GM18870 (cell line): ENCODE results near the gene GLYATL2.

Experiments used
- ATAC-seq: cut with Tn5 transposase; IDR thresholded peaks from one replicate; pipeline ENCODE4 v1.9.1; 2021; ENCODE audit warnings: moderate library complexity; ENCODE audit not compliant: unreplicated experiment

Gene GLYATL2

GRCh38 chr11:58801974-58802545, 42.4 kb downstream of the GLYATL2 start:
- no peak for ATAC-seq

- no peak for ATAC-seq
Observed at GRCh38 chr11:58801302-58801701, 43.2 kb downstream of the GLYATL2 start.

GRCh38 chr11:58796333-58796732, 48.2 kb downstream of the GLYATL2 start:
- ATAC-seq = no peak

GRCh38 chr11:58788355-58789023, 56.0 kb downstream of the GLYATL2 start:
- peak; percentile 87 for ATAC-seq

GRCh38 chr11:58787903-58788302, 56.6 kb downstream of the GLYATL2 start:
- ATAC-seq = no peak

- ATAC-seq = no peak
Observed at GRCh38 chr11:58786693-58787092, 57.8 kb downstream of the GLYATL2 start.

GRCh38 chr11:58784995-58785394, 59.5 kb downstream of the GLYATL2 start:
- no peak for ATAC-seq
